ENCODE results near the gene PACSIN1. TPM values are rescaled to one million over a fixed set of nuclear protein-coding genes. Genes with fewer than 3 reads are reported as not detected.

PACSIN1 gene
- total RNA-seq, 4 donors from 2014 or later, result 1.2 TPM; not detected in 2

GRCh38 chr6:34572021-34572420, 106.1 kb downstream of the PACSIN1 start:
- no peak for ATAC-seq
- no peak for TF ChIP-seq CTCF (IDR thresholded peaks at IDR 0.05)
- no peak for TF ChIP-seq POLR2AphosphoS5 (IDR thresholded peaks at IDR 0.05)
- no peak for TF ChIP-seq POLR2A (IDR thresholded peaks at IDR 0.05)
- no peak for TF ChIP-seq EP300 (IDR thresholded peaks at IDR 0.05)
- H3K36me3 ChIP-seq, result no peaks in the 10 kb centered on the region
- no peak overlapping the region for H3K4me3 ChIP-seq
- no peaks in the 10 kb centered on the region for H3K9me3 ChIP-seq
- H3K27me3 ChIP-seq, result peaks cover 58% of the 10 kb centered on the region
- no peaks in the 10 kb centered on the region for H3K4me1 ChIP-seq
- no peak overlapping the region for H3K27ac ChIP-seq
- 36% methylated on average over 5 of the region's 16 CpGs; no CpG with 5 or more reads in 1 of the 2 donors for WGBS, 2 donors (ENCODE audit: low coverage in 1 of 2)

- no peak for ATAC-seq
- Histone ChIP-seq H3K4me1 (no peaks in the 10 kb centered on the region), H3K4me3 (no peak overlapping the region), H3K27me3 (peaks cover 52% of the 10 kb centered on the region), H3K36me3 (no peaks in the 10 kb centered on the region), H3K27ac (no peak overlapping the region), H3K9me3 (no peaks in the 10 kb centered on the region)
- TF ChIP-seq EP300 (IDR thresholded peaks at IDR 0.05) (no peak), POLR2A (IDR thresholded peaks at IDR 0.05) (no peak), CTCF (IDR thresholded peaks at IDR 0.05) (no peak), POLR2AphosphoS5 (IDR thresholded peaks at IDR 0.05) (no peak)
- 75% methylated on average over 5 of the region's 6 CpGs; no CpG with 5 or more reads in 1 of the 2 donors for WGBS, 2 donors (ENCODE audit: low coverage in 1 of 2)
Measured at GRCh38 chr6:34572585-34572984, 106.7 kb downstream of the PACSIN1 start.

GRCh38 chr6:34573567-34574183, 107.8 kb downstream of the PACSIN1 start:
- ATAC-seq, result no peak
- TF ChIP-seq CTCF (IDR thresholded peaks at IDR 0.05) (no peak), POLR2AphosphoS5 (IDR thresholded peaks at IDR 0.05) (no peak), POLR2A (IDR thresholded peaks at IDR 0.05) (no peak), EP300 (IDR thresholded peaks at IDR 0.05) (no peak)
- H3K4me3 ChIP-seq, result no peak overlapping the region
- H3K27ac ChIP-seq, result no peak overlapping the region
- WGBS, 2 donors (ENCODE audit: low coverage in 1 of 2), result 57% methylated on average over 5 of the region's 8 CpGs; no CpG with 5 or more reads in 1 of the 2 donors
- H3K36me3 ChIP-seq, result no peaks in the 10 kb centered on the region
- peaks cover 41% of the 10 kb centered on the region for H3K27me3 ChIP-seq
- no peaks in the 10 kb centered on the region for H3K9me3 ChIP-seq
- H3K4me1 ChIP-seq, result no peaks in the 10 kb centered on the region

GRCh38 chr6:34574647-34575293, 108.9 kb downstream of the PACSIN1 start:
- H3K4me3 ChIP-seq, result no peak overlapping the region
- ATAC-seq, result no peak

More at GRCh38 chr6:34574647-34575293, 108.9 kb downstream of the PACSIN1 start:
- Histone ChIP-seq H3K4me1 (no peaks in the 10 kb centered on the region), H3K9me3 (no peaks in the 10 kb centered on the region), H3K36me3 (no peaks in the 10 kb centered on the region), H3K27ac (no peak overlapping the region), H3K27me3 (peaks cover 30% of the 10 kb centered on the region)
- 26% methylated on average over 3 of the region's 10 CpGs; no CpG with 5 or more reads in 1 of the 2 donors for WGBS, 2 donors (ENCODE audit: low coverage in 1 of 2)
- no peak for TF ChIP-seq POLR2A (IDR thresholded peaks at IDR 0.05)
- no peak for TF ChIP-seq POLR2AphosphoS5 (IDR thresholded peaks at IDR 0.05)
- TF ChIP-seq EP300 (IDR thresholded peaks at IDR 0.05), result no peak
- TF ChIP-seq CTCF (IDR thresholded peaks at IDR 0.05), result no peak
